Measurements from ENCODE around the gene TMEM11.

DNA sequence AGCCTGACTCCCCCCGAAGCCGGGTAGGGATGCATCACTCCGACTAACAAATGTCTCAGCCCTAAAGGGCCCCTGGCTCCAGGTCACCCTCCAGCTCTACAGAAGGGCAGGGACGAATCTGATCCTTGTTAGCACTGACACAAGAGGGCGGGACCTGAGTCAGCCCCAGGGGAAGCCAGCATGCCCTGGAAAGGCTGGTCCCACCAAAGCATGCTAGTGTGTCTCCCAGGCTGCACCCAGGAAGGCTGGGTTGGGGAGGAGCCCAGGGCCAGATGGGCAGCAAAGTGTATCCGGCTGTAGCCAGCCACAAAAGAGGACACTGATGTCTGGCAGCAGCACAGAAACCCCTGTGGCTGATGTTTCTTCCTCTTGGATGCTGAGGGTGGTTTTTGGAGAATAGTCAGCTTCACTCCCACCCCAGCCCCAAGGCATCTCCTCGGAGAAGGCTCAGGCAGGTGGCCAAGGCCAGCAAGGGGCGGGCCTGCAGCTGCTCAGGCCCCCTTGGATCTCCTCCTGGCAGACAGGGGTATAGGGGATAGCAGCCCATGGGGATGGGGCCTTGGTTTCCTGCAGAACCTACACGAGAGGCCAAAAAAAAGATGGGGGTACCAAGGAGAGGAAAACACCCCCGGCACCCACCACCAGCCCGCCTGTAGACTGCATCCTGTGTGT is 28.2 kb upstream of the TMEM11 start:
- TF ChIP-seq, protein P1, sequence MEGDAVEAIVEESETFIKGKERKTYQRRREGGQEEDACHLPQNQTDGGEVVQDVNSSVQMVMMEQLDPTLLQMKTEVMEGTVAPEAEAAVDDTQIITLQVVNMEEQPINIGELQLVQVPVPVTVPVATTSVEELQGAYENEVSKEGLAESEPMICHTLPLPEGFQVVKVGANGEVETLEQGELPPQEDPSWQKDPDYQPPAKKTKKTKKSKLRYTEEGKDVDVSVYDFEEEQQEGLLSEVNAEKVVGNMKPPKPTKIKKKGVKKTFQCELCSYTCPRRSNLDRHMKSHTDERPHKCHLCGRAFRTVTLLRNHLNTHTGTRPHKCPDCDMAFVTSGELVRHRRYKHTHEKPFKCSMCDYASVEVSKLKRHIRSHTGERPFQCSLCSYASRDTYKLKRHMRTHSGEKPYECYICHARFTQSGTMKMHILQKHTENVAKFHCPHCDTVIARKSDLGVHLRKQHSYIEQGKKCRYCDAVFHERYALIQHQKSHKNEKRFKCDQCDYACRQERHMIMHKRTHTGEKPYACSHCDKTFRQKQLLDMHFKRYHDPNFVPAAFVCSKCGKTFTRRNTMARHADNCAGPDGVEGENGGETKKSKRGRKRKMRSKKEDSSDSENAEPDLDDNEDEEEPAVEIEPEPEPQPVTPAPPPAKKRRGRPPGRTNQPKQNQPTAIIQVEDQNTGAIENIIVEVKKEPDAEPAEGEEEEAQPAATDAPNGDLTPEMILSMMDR (IDR thresholded peaks at IDR 0.05 in 8 of 11, conservative IDR thresholded peaks at IDR 0.05 in 3 of 11): no peak
- peak in 1 of 3 donors; percentile 3 for TF ChIP-seq POLR2AphosphoS5 (IDR thresholded peaks at IDR 0.05)
